ENCODE results near the gene RBM5. TPM values are rescaled to one million over a fixed set of nuclear protein-coding genes. Genes with fewer than 3 reads are reported as not detected.

Gene RBM5
- total RNA-seq, 1 experiment from 2014 or later: 92.1 TPM

DNA sequence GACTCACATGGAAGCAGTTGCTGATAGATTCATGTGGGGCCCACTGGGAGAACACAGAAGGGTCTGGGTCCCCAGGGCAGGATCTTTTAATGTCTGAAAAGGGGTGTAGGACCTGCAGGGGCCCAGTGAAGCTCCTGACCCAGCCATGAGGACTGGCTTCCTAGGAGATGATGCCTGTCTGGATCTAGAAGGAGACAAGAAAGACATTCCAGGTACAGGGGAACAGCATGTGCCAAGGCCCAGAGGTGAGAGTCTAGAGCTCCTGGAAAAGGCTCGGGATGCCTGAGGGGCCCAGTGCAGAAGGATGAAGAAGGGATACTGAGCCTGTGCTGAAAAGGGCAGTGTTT lies 61.7 kb downstream of the RBM5 start:
- H3K9me3 Mint-ChIP-seq: no peaks in the 10 kb centered on the region
- peaks cover 20% of the 10 kb centered on the region for H3K27me3 Mint-ChIP-seq (ENCODE audit: low read depth)
- POLR2A ChIA-PET: interaction anchor here (0.5 to 0.9 kb wide), 2 partner anchors 32 to 83 kb away, joined by 3 to 4 read pairs; no protein-coding TSS in a partner anchor
- DNase-seq (ENCODE audit: low spot score) (no peak), ATAC-seq (no peak)
- peaks cover 43% of the 10 kb centered on the region for H3K4me1 Mint-ChIP-seq
- H3K4me3 Mint-ChIP-seq: no peak overlapping the region
- CTCF ChIA-PET: interaction anchor here (0.5 to 3.0 kb wide), 7 partner anchors 12 to 1513 kb away, joined by 3 to 13 read pairs (median 5); no protein-coding TSS in a partner anchor
- peak overlapping the region; percentile 73 for H3K27ac Mint-ChIP-seq
- H3K36me3 Mint-ChIP-seq: no peaks in the 10 kb centered on the region
- TF ChIP-seq, protein P1, sequence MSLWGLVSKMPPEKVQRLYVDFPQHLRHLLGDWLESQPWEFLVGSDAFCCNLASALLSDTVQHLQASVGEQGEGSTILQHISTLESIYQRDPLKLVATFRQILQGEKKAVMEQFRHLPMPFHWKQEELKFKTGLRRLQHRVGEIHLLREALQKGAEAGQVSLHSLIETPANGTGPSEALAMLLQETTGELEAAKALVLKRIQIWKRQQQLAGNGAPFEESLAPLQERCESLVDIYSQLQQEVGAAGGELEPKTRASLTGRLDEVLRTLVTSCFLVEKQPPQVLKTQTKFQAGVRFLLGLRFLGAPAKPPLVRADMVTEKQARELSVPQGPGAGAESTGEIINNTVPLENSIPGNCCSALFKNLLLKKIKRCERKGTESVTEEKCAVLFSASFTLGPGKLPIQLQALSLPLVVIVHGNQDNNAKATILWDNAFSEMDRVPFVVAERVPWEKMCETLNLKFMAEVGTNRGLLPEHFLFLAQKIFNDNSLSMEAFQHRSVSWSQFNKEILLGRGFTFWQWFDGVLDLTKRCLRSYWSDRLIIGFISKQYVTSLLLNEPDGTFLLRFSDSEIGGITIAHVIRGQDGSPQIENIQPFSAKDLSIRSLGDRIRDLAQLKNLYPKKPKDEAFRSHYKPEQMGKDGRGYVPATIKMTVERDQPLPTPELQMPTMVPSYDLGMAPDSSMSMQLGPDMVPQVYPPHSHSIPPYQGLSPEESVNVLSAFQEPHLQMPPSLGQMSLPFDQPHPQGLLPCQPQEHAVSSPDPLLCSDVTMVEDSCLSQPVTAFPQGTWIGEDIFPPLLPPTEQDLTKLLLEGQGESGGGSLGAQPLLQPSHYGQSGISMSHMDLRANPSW (CRISPR knock-in tag; conservative IDR thresholded peaks at IDR 0.05; ENCODE audit: low read depth): no peak
- TF ChIP-seq ZNF263 (CRISPR knock-in tag; IDR thresholded peaks at IDR 0.05; ENCODE audit: low read depth): no peak
- TF ChIP-seq, protein P2, sequence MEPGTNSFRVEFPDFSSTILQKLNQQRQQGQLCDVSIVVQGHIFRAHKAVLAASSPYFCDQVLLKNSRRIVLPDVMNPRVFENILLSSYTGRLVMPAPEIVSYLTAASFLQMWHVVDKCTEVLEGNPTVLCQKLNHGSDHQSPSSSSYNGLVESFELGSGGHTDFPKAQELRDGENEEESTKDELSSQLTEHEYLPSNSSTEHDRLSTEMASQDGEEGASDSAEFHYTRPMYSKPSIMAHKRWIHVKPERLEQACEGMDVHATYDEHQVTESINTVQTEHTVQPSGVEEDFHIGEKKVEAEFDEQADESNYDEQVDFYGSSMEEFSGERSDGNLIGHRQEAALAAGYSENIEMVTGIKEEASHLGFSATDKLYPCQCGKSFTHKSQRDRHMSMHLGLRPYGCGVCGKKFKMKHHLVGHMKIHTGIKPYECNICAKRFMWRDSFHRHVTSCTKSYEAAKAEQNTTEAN (CRISPR knock-in tag; IDR thresholded peaks at IDR 0.05): no peak
- TF ChIP-seq SMAD4 (CRISPR knock-in tag; IDR thresholded peaks at IDR 0.05): no peak
- TF ChIP-seq RORB (CRISPR knock-in tag; IDR thresholded peaks at IDR 0.05): no peak
- no peak for TF ChIP-seq ZNF671 (CRISPR knock-in tag; IDR thresholded peaks at IDR 0.05)
- TF ChIP-seq, protein P3, sequence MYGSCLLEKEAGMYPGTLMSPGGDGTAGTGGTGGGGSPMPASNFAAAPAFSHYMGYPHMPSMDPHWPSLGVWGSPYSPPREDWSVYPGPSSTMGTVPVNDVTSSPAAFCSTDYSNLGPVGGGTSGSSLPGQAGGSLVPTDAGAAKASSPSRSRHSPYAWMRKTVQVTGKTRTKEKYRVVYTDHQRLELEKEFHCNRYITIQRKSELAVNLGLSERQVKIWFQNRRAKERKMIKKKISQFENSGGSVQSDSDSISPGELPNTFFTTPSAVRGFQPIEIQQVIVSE (CRISPR knock-in tag; IDR thresholded peaks at IDR 0.05; ENCODE audit: borderline replicate concordance): no peak
- TF ChIP-seq, protein P4, sequence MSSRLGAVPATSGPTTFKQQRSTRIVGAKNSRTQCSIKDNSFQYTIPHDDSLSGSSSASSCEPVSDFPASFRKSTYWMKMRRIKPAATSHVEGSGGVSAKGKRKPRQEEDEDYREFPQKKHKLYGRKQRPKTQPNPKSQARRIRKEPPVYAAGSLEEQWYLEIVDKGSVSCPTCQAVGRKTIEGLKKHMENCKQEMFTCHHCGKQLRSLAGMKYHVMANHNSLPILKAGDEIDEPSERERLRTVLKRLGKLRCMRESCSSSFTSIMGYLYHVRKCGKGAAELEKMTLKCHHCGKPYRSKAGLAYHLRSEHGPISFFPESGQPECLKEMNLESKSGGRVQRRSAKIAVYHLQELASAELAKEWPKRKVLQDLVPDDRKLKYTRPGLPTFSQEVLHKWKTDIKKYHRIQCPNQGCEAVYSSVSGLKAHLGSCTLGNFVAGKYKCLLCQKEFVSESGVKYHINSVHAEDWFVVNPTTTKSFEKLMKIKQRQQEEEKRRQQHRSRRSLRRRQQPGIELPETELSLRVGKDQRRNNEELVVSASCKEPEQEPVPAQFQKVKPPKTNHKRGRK (CRISPR knock-in tag; IDR thresholded peaks at IDR 0.05; ENCODE audit: borderline replicate concordance): no peak
- TF ChIP-seq, protein P5, sequence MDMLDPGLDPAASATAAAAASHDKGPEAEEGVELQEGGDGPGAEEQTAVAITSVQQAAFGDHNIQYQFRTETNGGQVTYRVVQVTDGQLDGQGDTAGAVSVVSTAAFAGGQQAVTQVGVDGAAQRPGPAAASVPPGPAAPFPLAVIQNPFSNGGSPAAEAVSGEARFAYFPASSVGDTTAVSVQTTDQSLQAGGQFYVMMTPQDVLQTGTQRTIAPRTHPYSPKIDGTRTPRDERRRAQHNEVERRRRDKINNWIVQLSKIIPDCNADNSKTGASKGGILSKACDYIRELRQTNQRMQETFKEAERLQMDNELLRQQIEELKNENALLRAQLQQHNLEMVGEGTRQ (CRISPR knock-in tag; IDR thresholded peaks at IDR 0.05): no peak

DNA sequence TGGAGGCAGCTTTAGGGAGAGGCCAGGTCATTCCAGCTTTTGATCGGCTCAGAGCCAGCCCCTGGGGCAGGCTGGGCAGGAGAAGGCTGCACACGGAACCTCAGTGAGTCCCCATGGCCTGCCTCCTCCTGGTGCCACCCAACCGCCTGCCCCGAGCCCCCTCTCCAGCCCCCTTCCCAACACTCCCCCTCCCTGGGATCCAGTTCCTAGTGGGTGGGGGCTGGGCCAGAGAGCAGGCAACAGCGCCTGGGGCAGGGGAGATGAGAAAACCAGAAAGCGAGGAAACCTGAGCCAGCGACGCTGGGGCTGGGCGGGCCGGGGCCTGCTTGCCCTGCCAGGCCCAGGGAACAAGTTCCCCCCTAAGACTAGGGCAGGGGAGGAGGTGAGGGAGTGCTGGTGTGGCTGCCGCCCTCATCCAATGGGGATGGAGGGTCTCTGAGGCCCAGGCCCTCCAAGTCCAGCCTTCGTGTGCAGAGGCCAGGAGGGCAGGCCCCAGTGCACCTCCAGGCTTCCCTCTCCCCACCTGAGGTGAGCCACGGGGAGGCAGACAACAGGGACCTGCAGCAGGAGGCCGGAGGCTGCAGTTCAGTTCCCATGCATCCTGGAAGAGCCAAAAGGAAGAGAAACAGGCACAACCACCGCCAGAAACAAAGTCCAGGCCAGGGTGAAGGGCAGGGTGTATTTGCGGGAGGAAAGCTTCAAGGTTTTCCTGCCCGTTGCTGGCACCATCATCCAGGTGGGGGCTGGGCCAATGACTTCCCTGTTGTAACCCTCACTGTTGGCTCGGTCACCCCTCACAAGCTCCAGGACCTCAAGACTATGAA lies 62.4 kb downstream of the RBM5 start:
- CTCF ChIA-PET: interaction anchor here (0.5 to 3.0 kb wide), 8 partner anchors 13 to 1512 kb away, joined by 3 to 13 read pairs (median 4); no protein-coding TSS in a partner anchor
- H3K4me3 Mint-ChIP-seq: no peak overlapping the region; the same call in 1 of the 2 replicates
- H3K36me3 Mint-ChIP-seq: no peaks in the 10 kb centered on the region
- H3K4me1 Mint-ChIP-seq: peaks cover 46% of the 10 kb centered on the region
- H3K27me3 Mint-ChIP-seq (ENCODE audit: low read depth): peaks cover 25% of the 10 kb centered on the region
- DNase-seq (ENCODE audit: low spot score) (peak; percentile 68), ATAC-seq (peak; percentile 50)
- POLR2A ChIA-PET: interaction anchor here (0.5 to 0.9 kb wide), 2 partner anchors 31 to 83 kb away, joined by 3 to 4 read pairs; no protein-coding TSS in a partner anchor
- H3K9me3 Mint-ChIP-seq: no peaks in the 10 kb centered on the region
- H3K27ac Mint-ChIP-seq: peak overlapping the region; percentile 57; the same call in 1 of the 2 replicates
- TF ChIP-seq, protein P6, sequence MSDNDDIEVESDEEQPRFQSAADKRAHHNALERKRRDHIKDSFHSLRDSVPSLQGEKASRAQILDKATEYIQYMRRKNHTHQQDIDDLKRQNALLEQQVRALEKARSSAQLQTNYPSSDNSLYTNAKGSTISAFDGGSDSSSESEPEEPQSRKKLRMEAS (CRISPR knock-in tag; IDR thresholded peaks at IDR 0.05): 0 out of 2 replicates have a peak, but pooled peaks have one; percentile 49
- TF ChIP-seq IRF2 (CRISPR knock-in tag; IDR thresholded peaks at IDR 0.05; ENCODE audit: borderline replicate concordance, low read depth) (no peak), ZNF423 (CRISPR knock-in tag; IDR thresholded peaks at IDR 0.05) (0 out of 2 replicates have a peak, but pooled peaks have one; percentile 26), TEAD1 (CRISPR knock-in tag; IDR thresholded peaks at IDR 0.05) (peak; percentile 41; the same call in 1 of the 2 replicates)

Data from WTC11 (cell line).